GM19372 (cell line): ENCODE measurements around the gene ACTN2.

Source experiments
- ATAC-seq: cut with Tn5 transposase; IDR thresholded peaks from one replicate; pipeline ENCODE4 v1.9.1; 2021; ENCODE audit warnings: mild to moderate bottlenecking, low read depth, moderate library complexity; ENCODE audit not compliant: unreplicated experiment

Gene ACTN2

GRCh38 chr1:236812334-236813030, 126.2 kb downstream of the ACTN2 start:
- no peak for ATAC-seq
